Activated CD8-positive, alpha-beta memory T cell treated with anti-CD3 and anti-CD28 coated beads for 1 hour (primary cell): ENCODE data around the gene DDX60.
"Not testable (repeated sequence)": the region's sequence is repeated elsewhere in the genome, so short reads cannot be mapped to it uniquely, and the experiment has no call there.

ENCODE experiments used
- DNase-seq, 2 donors: peaks; one replicate each; pipeline ENCODE4 v3.0.0-alpha.2; 2020; ENCODE audit warnings: low read depth in 1 of 2; ENCODE audit errors: extremely low read depth in 1 of 2

Gene DDX60

GRCh38 chr4:168318266-168318895 is at the start of gene DDX60:
TSS of gene DDX60 (minus strand) at chr4:168318752. CDS start at chr4:168311259, 7,493 bp downstream.
- DNase-seq = peak; percentile 46 to 74

GRCh38 chr4:168367065-168367464 is 48.5 kb upstream of the DDX60 start:
- no peak for DNase-seq

GRCh38 chr4:168362025-168362401 is 43.5 kb upstream of the DDX60 start:
- DNase-seq = no peak

GRCh38 chr4:168361365-168362024 is 42.9 kb upstream of the DDX60 start:
- DNase-seq = no peak

GRCh38 chr4:168360271-168360670 is 41.7 kb upstream of the DDX60 start:
- DNase-seq = no peak

- DNase-seq = no peak
Measured at GRCh38 chr4:168357941-168358340, 39.4 kb upstream of the DDX60 start.

- no peak for DNase-seq
Measured at GRCh38 chr4:168353746-168354145, 35.2 kb upstream of the DDX60 start.

- DNase-seq = no peak
Measured at GRCh38 chr4:168337550-168337940, 19.0 kb upstream of the DDX60 start.

GRCh38 chr4:168336837-168337549 is 18.4 kb upstream of the DDX60 start:
- DNase-seq = no peak

GRCh38 chr4:168335621-168336020 is 17.1 kb upstream of the DDX60 start:
- DNase-seq = no peak

GRCh38 chr4:168334053-168334452 is 15.5 kb upstream of the DDX60 start:
- DNase-seq = no peak

- DNase-seq = not testable (repeated sequence)
Measured at GRCh38 chr4:168330575-168330974, 12.0 kb upstream of the DDX60 start.

- no peak for DNase-seq
Measured at GRCh38 chr4:168325591-168325990, 7.0 kb upstream of the DDX60 start.

GRCh38 chr4:168321006-168321405 is 2.5 kb upstream of the DDX60 start:
- DNase-seq = no peak

GRCh38 chr4:168319486-168320019 is 1.0 kb upstream of the DDX60 start:
- no peak for DNase-seq

GRCh38 chr4:168317621-168318020 is 931 bp downstream of the DDX60 start:
- no peak for DNase-seq

- no peak for DNase-seq
Measured at GRCh38 chr4:168309781-168310180, 8.8 kb downstream of the DDX60 start.

GRCh38 chr4:168308912-168309311 is 9.6 kb downstream of the DDX60 start:
- no peak for DNase-seq

- no peak for DNase-seq
Measured at GRCh38 chr4:168306476-168306875, 12.1 kb downstream of the DDX60 start.

GRCh38 chr4:168304744-168305459 is 13.7 kb downstream of the DDX60 start:
- no peak for DNase-seq

- not testable (repeated sequence) for DNase-seq
Measured at GRCh38 chr4:168303430-168303829, 15.1 kb downstream of the DDX60 start.
